ENCODE measurements around the gene ZBTB4.

DNA sequence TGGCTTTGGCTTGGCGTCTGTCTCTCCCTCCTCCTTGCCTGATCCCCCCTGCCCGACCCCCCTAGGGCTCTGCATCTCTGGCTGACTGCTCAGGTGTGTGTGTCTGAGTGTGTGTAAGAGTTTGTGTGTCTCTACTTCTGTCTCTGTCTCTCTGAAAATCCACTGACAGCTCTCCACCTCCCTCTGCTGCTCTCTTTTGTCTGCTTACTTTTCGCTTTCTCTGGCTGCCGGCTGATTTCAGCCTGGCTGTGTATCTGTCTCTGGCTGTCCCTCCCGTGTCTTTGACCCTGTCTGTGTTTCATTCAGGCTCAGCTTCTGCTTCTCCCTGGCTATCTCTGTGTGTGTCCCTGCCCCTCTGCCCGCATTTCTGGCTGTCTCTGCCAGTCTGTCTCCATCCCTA is 63.1 kb downstream of the ZBTB4 start:
- TF ChIP-seq CTCF (IDR thresholded peaks at IDR 0.05), result no peak
- no peak for TF ChIP-seq POLR2A (IDR thresholded peaks at IDR 0.05)

Measured in uterus (tissue), 2 donors.